T follicular helper cell (primary cell): ENCODE data around the gene SF3A2.

ENCODE experiments used
- DNase-seq: peaks from one replicate; pipeline ENCODE4 v3.0.0-alpha.2; 2020; ENCODE audit warnings: low read depth

Gene SF3A2

GRCh38 chr19:2207991-2208860 is 28.4 kb upstream of the SF3A2 start:
- DNase-seq: no peak

- DNase-seq: no peak
Measured at GRCh38 chr19:2208975-2209374, 27.6 kb upstream of the SF3A2 start.

- DNase-seq: no peak
Measured at GRCh38 chr19:2209408-2209807, 27.2 kb upstream of the SF3A2 start.

- DNase-seq: no peak
Measured at GRCh38 chr19:2210206-2210605, 26.4 kb upstream of the SF3A2 start.

GRCh38 chr19:2210987-2211740 is 25.5 kb upstream of the SF3A2 start:
- DNase-seq: no peak

- DNase-seq: no peak
Measured at GRCh38 chr19:2212861-2213711, 23.5 kb upstream of the SF3A2 start.

- no peak for DNase-seq
Measured at GRCh38 chr19:2213799-2214198, 22.8 kb upstream of the SF3A2 start.

GRCh38 chr19:2214251-2214650 is 22.4 kb upstream of the SF3A2 start:
- no peak for DNase-seq

GRCh38 chr19:2215281-2215751 is 21.3 kb upstream of the SF3A2 start:
- DNase-seq: peak; percentile 34

GRCh38 chr19:2216361-2217225 is 20.0 kb upstream of the SF3A2 start:
- no peak for DNase-seq

GRCh38 chr19:2217591-2217990 is 19.0 kb upstream of the SF3A2 start:
- DNase-seq: no peak

- no peak for DNase-seq
Measured at GRCh38 chr19:2219726-2220125, 16.9 kb upstream of the SF3A2 start.

GRCh38 chr19:2221250-2221831 is 15.3 kb upstream of the SF3A2 start:
- no peak for DNase-seq

GRCh38 chr19:2221918-2222317 is 14.7 kb upstream of the SF3A2 start:
- DNase-seq: no peak

- no peak for DNase-seq
Measured at GRCh38 chr19:2223391-2223790, 13.2 kb upstream of the SF3A2 start.

GRCh38 chr19:2223959-2224358 is 12.7 kb upstream of the SF3A2 start:
- no peak for DNase-seq

- no peak for DNase-seq
Measured at GRCh38 chr19:2224754-2225349, 11.8 kb upstream of the SF3A2 start.

GRCh38 chr19:2225415-2226050 is 11.1 kb upstream of the SF3A2 start:
- no peak for DNase-seq

- no peak for DNase-seq
Measured at GRCh38 chr19:2226051-2226839, 10.4 kb upstream of the SF3A2 start.
